ENCODE measurements around the gene SLC23A2.
"Not testable (repeated sequence)": the region's sequence is repeated elsewhere in the genome, so short reads cannot be mapped to it uniquely, and the experiment has no call there.

Gene SLC23A2

DNA sequence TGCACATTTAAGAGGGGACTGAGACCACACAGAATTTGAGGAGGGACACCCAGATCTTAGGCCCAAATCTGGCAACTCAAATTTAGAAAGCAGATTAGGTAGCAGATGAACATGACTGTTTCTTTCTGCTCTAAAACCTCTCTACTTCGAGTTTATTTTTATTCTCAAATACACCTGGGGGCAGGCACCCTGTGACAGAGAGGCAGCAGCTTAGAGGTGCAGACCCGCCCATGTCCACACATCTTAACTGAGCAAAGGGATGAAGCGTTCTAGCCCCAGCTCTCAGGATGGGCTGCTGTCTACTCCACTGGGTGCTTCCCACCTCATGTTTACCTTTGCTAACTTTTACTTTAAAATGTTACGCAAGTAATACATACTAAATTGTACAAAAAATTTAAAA lies 125.0 kb downstream of the SLC23A2 start:
- DNase-seq (ENCODE audit: low read depth): no peak

DNA sequence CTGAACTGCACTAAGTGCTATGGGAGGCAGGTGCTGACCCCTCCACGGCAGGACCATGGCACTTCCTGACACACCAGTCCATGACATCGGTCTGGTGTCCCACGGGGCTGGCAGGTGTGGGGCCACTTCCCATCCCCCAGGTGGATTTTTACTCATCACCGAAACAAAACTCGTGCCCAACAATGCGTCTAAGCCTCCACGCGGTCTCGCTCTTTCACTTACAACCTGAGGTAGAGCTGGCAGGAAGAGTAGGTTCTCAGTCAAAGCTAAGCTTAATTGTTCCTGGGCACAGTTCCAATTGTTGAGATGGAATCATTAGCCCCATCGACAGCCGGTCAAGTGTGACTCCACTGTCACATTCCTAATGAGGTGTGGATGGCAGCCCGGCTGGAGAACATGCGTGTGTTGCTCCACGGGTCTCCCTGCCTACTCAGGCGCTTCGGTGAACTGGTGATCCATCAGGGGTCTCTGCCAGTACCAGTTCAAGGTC lies 125.7 kb downstream of the SLC23A2 start:
- DNase-seq (ENCODE audit: low read depth): no peak

DNA sequence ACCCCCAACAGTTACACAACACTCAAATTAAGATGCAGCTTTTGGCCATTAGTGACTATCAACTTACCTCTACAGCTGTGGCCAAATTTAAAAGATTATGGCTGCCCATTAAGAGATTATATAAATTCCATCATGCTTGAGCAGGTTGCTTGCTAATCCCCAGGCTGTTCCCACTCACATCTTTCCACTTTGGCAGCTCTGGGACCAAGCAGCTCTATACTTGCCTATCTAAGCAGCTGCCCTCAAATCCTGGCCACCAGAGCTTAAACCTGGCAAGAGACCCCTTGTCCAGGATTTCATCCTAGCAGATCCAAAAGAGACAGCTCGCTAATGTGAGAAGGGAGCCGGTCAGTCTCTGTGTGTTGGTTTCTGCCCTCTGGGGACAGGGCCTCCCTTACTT lies 127.9 kb downstream of the SLC23A2 start:
- DNase-seq (ENCODE audit: low read depth): no peak

DNA sequence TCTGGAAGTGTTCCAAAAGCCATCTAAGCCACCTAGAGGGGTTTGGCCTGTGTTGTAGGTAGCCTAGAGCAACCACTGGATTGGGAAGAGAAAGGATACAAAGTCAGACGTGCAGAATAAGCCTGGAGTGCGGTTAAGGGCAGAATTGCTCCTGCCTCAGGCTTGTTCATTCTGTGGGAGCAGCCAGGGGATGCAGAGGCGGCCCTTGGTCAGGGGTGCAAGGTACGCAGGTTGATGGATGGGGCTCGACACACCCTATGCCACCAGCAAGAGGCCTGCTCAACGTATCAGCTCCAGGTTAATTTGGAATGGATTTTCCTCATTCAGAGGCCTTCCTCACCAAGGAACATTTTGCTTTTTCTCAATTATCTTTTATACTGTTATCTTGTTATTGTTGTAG lies 129.8 kb downstream of the SLC23A2 start:
- no peak for DNase-seq (ENCODE audit: low read depth)

DNA sequence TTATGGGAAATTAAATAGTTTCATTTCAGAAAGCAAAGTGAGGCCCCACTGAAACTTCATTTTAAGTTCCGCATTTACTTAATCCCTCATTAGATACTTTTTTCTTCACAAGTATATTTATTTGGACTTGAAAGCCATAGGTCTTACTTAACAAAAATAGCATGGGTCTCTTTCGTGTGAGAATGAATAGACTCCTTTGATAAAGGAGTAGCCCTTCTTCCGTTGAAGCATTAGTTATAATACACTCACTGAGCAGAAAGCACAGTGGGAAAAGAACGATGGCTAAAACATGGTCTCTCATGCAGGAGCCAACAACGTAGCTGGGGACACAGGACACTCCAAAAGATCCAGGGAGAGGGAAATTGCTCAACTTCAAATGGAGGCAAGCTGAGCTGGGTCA lies 130.4 kb downstream of the SLC23A2 start:
- DNase-seq (ENCODE audit: low read depth): no peak

DNA sequence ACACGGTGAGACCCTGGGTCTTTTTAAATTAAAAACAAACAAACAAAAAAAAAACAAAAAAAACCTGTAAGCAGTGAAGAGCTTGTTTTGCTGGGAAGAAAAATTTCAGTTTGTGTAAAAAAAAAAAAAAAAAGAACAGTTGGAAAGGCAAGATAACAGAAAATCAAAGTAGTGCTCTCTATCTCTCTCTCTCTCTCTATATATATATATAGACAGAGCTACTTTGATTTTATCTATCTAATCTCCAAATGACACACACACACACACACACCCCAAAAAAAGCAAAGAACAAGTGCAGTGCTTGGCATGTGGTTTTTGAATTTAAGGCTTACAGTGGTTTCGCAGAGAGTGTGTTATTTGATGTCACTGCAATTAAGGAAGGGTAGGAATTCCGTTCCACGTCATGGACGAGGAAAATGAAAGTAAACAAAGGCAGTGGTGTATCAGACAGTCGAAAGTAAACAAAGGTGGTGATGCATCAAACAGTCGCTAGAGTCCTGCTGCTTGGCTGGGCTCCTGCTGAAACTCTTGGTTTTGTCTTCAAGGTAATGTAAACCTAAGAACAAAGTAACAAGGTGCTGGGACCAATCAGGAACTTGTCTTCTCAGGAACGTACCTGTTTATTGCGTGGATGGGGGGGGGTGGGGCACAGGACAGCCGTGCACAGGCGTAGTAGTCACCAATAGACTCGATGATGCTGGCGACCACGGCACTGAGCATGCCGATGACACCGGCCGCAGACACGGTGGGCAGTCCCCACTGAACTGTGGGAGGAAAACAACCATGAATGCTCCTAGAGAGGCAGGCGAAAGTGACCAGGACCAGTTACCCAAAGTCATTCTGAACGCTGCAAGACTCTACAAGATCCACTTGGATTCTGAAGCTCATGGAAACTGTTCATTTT lies 131.8 kb downstream of the SLC23A2 start:
- peak; percentile 37 for DNase-seq (ENCODE audit: low read depth)

DNA sequence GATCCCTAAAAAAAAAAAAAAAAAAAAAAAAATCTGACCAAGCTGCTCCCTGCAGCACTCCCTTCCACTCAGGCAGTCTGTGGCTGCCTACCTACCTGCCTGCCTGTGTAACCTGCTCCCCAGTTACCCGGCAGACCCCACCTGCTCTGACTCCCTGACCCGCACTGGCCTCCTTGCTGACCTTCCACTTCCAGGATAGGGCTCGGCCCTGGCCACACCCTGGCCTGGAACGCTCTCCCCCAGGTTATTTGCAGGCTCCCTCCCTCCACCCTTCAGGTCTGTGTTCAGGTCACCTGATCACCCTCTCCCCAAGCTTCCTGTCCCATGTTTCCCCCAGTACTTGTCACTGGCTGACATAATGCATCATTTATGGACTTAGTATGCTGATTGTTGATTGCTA lies 134.3 kb downstream of the SLC23A2 start:
- no peak for DNase-seq (ENCODE audit: low read depth)

DNA sequence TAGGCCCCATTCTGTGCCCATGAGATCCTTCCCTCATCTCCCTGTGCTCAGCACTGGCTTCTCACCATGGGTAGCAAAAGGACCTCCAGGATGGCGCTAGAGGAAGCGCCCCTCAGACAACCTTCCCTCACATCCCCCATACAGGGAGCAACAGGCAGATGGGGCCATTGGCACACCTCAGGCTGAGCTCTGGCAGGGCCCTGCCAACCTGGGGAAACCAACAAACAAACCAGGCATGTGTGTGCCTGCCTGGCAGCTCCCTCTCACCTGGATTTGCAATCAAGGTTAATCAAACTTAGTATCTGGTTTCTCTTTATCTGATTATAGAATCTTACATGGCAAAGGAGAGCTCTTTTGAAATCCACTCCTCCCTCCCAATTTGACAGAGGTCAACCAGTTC lies 134.9 kb downstream of the SLC23A2 start:
- no peak for DNase-seq (ENCODE audit: low read depth)

DNA sequence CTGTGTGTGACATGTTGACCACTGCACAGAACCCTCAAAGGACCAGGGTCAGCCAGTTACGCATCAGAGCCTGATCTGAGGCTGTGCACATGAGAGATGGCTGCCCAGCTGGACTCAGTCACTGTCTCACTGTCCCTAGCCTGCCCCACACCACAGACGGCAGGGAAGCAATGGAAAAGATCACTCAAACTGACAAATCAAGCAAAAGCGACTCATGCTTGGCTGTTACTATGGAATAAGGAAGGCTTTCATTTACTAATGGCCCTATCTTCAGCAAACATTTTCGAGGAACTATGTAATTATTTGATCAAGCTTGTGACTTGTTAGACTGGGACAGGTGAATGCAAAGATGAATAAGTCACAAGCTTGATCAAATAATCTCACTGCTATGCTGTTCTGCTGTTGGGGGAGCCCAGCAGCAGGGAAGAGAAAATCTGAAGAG lies 137.0 kb downstream of the SLC23A2 start:
- no peak for DNase-seq (ENCODE audit: low read depth)

DNA sequence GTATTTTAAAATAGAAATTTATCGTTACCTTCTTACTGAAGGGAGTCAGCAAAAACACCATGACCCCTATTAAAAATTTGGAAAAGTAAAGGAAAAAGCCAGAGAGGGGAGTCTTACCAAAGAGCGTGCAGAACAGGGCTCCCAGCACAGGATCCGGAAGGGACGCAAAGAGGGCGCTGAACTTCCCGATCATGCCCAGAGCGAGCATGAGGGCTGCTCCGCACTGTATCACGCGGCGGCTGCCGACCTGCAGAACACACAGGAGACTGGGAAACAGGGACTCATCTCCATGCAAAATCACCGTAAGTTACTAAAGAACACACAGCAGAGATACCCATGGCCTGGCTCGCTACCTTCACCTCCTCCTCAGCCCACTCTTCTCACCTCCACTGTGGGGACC lies 138.6 kb downstream of the SLC23A2 start:
- no peak for DNase-seq (ENCODE audit: low read depth)

DNA sequence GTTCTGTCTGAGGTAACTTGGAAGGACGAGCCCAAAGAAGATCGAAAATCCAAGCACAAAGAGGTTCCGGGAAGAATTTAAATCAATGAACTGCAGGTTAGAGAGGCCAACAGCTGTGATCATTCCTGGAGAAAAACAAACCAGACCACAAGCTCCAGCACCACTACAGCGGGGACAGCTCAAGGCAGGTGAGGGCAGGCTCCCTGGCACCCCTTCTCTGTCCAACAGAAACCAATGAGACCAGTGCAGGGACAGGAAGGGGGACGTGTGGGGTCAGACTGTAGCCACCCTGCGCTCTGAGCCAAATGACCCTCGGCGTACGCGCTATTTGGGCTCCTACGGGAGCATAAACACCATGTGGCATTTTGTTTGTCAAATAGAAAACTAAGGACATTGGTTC lies 139.3 kb downstream of the SLC23A2 start:
- no peak for DNase-seq (ENCODE audit: low read depth)

DNA sequence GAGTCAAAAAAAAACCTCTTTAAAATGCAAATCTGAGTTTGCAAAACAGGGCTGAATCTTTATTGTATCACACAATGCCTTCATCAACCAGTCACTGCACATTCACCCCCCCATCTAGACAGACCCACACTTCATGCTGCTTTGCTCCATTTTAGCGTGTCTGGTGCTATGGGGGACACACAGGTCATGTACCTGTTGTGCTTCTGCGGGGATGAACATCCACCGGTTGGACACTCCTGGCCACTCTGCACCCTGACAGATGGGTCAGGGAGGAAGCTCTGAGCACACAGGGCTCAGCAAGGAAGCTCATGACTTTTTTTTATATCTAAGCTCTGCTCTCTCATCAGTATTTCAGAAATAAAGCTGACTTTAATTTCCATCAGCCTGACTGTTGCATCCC lies 143.3 kb downstream of the SLC23A2 start:
- no peak for DNase-seq (ENCODE audit: low read depth)

DNA sequence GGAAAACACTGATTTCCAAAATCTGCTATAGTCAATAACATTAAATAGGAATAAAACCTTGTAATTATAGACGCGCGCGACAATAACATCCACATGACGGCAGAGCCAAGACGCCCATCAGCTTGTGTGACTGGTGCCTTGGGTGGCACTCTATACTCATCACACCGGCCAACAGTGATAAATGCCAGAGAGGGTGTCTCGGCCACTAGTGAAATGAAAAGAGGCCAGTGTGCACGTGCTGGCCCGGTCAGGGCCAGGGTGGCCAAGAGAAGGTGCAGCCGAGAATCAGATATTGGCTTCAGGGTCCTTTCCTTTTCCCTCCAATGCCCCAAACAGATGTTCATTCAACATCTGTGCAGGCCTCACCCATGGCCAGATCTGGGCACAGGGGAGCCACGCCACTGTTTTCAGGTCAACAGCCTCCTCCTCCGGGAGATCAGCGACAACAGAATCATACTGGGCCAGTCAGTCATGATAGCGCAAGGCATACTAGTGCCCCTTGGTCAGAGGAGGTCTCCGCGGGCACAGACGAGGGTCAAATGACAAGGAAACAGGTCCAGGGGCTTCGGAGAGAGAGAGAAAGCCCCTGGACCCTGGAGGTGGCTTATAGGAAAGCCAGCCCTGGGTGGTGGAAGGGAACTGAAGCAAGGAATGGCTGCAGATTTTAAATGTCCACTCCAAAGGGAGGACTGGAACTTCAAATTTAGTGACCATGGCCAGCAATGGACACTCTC lies 145.1 kb downstream of the SLC23A2 start:
- no peak for DNase-seq (ENCODE audit: low read depth)

DNA sequence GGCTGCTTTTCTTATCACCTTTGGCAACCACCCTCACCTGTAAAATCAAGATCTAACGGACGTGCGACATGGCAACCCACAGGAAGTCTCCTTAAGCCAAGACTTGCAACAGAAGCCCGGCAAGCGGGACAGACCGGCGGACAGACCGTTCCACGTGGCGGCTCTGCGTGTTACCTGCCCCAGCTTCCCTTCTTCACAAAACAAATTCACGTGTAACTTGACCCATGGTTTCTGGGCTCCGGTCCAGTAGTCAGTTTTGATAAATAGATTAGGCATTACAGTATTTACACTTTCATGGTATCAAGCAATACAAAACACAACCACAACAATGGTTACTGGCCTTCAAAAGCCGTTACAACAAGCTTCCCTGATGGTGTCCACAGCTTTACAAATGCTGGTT lies 145.8 kb downstream of the SLC23A2 start:
- DNase-seq (ENCODE audit: low read depth): no peak

DNA sequence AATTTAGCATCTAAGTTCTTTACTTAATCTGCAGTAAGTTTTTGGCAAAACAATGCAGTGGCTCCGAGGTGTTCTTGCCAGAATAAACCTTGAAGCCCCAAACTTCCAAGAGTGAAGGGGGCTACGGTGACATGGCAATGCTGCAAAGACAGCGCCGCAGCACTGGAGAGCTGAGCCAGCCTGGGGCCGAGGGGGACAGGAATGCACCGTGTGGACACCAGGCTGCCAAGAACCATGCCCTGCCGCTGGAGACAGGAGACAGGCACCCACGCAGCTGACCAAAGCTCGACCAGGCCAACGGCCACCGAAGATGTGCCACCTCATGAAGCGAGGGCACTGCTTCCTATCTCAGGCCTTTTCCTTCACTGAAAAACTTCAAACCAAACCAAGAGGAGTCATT lies 146.2 kb downstream of the SLC23A2 start:
- DNase-seq (ENCODE audit: low read depth): no peak

DNA sequence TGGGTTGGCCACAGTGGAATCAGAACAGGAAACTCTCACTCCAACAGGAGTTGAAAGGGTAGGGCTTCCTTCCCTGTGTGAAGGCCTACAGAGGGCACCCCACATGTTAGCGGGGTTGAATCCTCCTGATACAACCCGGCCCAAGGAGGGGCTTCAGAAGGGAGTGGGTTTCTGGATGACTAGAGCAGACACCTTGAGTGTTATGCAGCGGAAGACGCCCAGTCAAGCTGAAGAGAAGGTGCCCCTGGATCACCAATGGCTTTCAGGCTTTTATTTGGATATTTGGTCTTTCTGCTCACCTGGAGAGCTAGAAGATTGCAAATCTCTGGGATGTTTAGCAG lies 146.8 kb downstream of the SLC23A2 start:
- DNase-seq (ENCODE audit: low read depth): no peak

DNA sequence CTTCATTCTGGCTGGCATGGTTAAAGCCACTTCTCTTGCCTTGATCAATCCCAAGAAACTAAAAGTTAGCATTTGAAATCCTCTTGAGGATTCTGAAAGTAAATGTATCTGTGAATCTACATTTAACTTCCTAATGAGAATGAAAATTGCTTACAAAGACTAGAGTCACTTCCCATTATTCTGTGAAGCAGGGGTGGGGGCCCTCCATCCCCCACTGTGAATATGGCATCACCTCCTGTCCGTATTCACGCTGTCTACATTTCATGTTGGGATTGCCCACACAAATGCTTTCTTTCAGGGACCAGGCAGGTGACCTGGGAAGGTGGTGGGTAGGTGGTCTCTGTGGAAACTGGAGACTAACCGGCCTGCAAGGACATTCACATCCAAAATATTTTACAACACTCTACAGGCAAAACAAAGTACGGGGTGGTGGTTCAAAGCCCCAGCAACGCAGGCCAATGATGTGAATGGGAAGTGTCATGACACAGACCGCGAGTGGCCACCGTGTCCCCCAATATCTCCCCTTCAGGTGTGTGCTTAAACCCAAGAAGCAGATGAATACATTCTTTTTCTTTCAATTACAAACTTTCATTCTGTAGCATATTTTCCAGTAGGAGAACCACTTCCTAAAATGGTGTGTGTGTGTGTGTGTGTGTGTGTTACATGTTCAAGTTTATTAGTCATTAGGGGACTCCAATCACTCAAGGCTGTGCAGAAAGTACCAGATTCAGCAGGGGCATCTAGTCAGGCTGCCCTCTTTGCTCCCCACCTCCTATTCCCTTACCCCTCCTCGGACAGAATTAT lies 147.4 kb downstream of the SLC23A2 start:
- DNase-seq (ENCODE audit: low read depth): no peak

DNA sequence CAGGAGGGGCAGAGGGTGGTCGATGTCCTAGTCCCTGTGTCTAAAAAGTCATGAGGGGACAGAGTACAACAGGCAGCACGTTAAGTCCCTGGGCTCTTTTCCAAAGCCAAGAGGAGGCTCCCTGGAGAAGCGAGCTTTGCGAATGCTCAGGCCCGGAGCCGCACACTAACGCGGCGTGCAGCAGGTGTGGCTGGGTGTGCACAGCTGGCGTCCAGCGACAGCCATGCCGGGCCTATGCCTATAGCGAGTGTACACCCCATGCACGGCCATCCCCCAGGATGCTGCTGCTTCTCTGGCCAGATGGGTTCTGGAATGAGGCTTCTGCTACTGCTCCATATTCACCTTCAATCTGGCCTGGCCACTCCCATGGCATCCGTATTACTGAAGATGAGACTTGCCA lies 148.3 kb downstream of the SLC23A2 start:
- no peak for DNase-seq (ENCODE audit: low read depth)

DNA sequence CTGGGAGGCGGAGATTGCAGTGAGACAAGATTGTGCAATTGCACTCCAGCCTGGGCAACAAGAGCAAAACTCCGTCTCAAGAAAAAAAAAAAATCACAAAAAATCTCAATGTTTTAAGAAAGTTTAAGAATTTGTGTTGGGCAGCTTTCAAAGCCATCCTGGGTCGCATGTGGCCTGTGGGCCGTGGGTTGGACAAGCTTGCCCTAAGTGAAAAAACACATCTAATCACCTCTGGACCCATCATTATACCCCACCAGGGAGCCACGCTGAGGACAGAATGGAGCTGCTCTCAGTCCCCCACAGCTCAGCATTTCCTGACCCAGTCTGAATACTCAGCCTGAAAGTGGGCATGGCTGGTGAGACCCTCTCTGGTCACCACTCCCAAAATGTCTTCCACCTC lies 150.3 kb downstream of the SLC23A2 start:
- no peak for DNase-seq (ENCODE audit: low read depth)

DNA sequence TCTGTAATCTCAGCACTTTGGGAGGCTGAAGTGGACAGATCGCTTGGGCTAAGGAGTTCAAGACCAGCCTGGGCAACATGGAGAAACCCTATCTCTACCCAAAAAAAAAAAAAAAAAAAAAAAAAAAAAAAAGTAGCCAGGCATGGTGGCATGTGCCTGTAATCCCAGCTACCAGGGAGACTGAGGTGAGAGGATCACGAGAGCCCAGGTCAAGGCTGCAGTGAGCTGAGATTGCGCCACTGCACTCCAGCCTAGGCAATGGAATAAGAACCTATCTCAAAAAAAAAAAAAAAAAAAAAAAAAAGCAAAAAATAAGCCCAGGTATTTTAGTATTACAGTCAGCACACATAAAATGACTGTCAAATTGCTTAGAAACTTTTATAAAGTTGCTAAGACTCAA lies 152.5 kb downstream of the SLC23A2 start:
- DNase-seq (ENCODE audit: low read depth): not testable (repeated sequence)

DNA sequence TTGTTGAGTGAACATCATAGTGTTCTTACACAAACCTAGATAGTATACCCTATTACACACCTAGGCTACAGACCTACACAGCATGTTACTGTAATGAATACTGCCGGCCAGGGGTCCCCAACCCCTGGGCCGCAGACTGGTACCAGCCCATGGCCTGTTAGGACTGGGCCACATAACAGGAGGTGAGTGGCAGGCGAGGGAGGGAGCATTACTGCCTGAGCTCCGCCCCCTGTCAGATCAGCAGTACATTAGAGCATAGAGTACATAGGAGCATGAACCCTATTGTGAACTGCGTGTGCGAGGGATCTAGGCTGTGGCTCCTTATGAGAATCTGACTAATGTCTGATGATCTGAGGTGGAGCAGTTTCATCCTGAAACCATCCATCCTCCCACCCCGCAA lies 153.3 kb downstream of the SLC23A2 start:
- DNase-seq (ENCODE audit: low read depth): no peak

DNA sequence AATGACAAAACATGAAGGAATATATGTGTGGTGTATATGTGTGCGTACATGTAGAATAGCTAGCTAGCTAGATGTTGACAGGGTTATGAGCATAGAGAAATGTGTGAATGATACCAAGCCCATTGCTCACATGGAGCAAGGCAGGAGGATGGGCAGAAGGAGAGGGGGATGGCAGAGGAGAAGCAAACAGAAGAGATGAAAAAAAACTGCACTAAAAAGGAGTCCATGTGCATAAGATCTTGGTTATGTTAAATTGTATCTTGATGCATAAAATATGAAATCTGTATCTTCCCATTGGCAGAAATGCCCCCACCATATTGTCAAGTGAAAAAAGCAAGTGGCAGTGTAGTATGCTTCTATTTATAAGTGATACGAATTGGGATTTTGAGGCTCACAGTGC lies 154.5 kb downstream of the SLC23A2 start:
- no peak for DNase-seq (ENCODE audit: low read depth)

Data from iris pigment epithelial cell (primary cell).